Testis (tissue), 3 donors: ENCODE measurements around the gene MS4A6E. TPM values are rescaled to one million over a fixed set of nuclear protein-coding genes. Genes with fewer than 3 reads are reported as not detected.

ENCODE experiments used
- DNase-seq: peaks from one replicate; pipeline ENCODE4 v3.0.0-alpha.2; 2019
- H3K27ac ChIP-seq, 2 donors: fragments of 200-600 bp; sonication (generic); one replicate each; pipeline ENCODE4 v1.5.1; 2019
- H3K27me3 ChIP-seq: fragments of 200-600 bp; sonication (generic); one replicate; pipeline ENCODE4 v1.5.1; 2019
- H3K36me3 ChIP-seq: fragments of 200-600 bp; sonication (generic); one replicate; pipeline ENCODE4 v1.5.1; 2017; ENCODE audit warnings: low read depth; ENCODE audit errors: missing control alignments
- H3K4me1 ChIP-seq: fragments of 200-600 bp; sonication (generic); one replicate; pipeline ENCODE4 v1.5.1; 2019
- H3K4me3 ChIP-seq, 2 donors: fragments of 200-600 bp; sonication (generic); one replicate each; pipeline ENCODE4 v1.5.1; 2017 to 2019
- H3K9me3 ChIP-seq: fragments of 200-600 bp; sonication (generic); one replicate; pipeline ENCODE4 v1.5.1; 2017
- CTCF ChIP-seq, 3 experiments: fragments of 450-650 bp in 2 of 3; fragments of 200-600 bp in 1 of 3; sonication (generic) in 1 of 3; IDR thresholded peaks; one replicate each; pipeline ENCODE4 v1.5.1; 2016 to 2019; ENCODE audit warnings: antibody characterized with exemption in 3 of 3, mild to moderate bottlenecking in 2 of 3, moderate library complexity in 1 of 3
- POLR2A ChIP-seq: fragments of 450-650 bp; IDR thresholded peaks from one replicate; pipeline ENCODE4 v1.6.1; 2017; ENCODE audit warnings: antibody characterized with exemption, mild to moderate bottlenecking, moderate library complexity
- WGBS, 2 donors: methylation state at CpG; one replicate each; pipeline ENCODE4 v1.1.5; 2018; 5-methylcytosine and 5-hydroxymethylcytosine counted together
- intact Hi-C: fragments of 100-400 bp; cut with DNase I; formaldehyde crosslinking; loops from one replicate; pipeline ENCODE4 v1.15.1; 2023; ENCODE audit warnings: low total_unique reads
- polyA plus RNA-seq: library from polyadenylated mRNA; stranded (reverse); fragments of 350-450 nt; fragmentation: Illumina TruSeq; extraction: RNeasy Lipid Tissue Mini Kit (QIAGEN cat#74804); gene quantifications from one replicate; pipeline ENCODE4 v1.2.3, GENCODE V29; 2014; ENCODE audit warnings: low read depth, low replicate concordance; ENCODE audit not compliant: insufficient read depth
- total RNA-seq, 2 donors: library from RNA; depleted of rRNA; stranded (reverse); fragments of >200 nt; gene quantifications; one replicate each; pipeline ENCODE4 v1.2.3, GENCODE V29; 2016

MS4A6E gene
- total and polyA plus RNA-seq, 3 donors from 2014 or later, result 31.4 to 167 (median 75.4) TPM

GRCh38 chr11:60316317-60316716 is 10.7 kb upstream of the MS4A6E start:
- no peaks in the 10 kb centered on the region for H3K27me3 ChIP-seq
- TF ChIP-seq POLR2A (no peak), CTCF (IDR thresholded peaks at IDR 0.05) (no peak)
- H3K4me3 ChIP-seq, result no peak overlapping the region
- H3K4me1 ChIP-seq, result no peaks in the 10 kb centered on the region
- WGBS, 2 donors, result 50 to 56% methylated on average over 2 of the region's 2 CpGs
- intact Hi-C loops, result no loop called here
- no peak overlapping the region for H3K27ac ChIP-seq
- no peak for DNase-seq
- H3K36me3 ChIP-seq, result no peaks in the 10 kb centered on the region
- no peaks in the 10 kb centered on the region for H3K9me3 ChIP-seq

- Histone ChIP-seq H3K4me3 (no peak overlapping the region), H3K27me3 (no peaks in the 10 kb centered on the region), H3K9me3 (no peaks in the 10 kb centered on the region), H3K27ac (no peak overlapping the region), H3K4me1 (no peaks in the 10 kb centered on the region), H3K36me3 (no peaks in the 10 kb centered on the region)
- no peak for DNase-seq
- intact Hi-C loops, result no loop called here
- TF ChIP-seq CTCF (IDR thresholded peaks at IDR 0.05) (no peak), POLR2A (no peak)
- 81 to 85% methylated on average over 2 of the region's 2 CpGs for WGBS, 2 donors
Measured at GRCh38 chr11:60318726-60319125, 8.3 kb upstream of the MS4A6E start.

GRCh38 chr11:60321051-60321450 is 6.0 kb upstream of the MS4A6E start:
- H3K9me3 ChIP-seq, result no peaks in the 10 kb centered on the region
- DNase-seq, result no peak
- no peaks in the 10 kb centered on the region for H3K36me3 ChIP-seq
- H3K4me1 ChIP-seq, result no peaks in the 10 kb centered on the region
- TF ChIP-seq CTCF (IDR thresholded peaks at IDR 0.05) (no peak), POLR2A (no peak)
- H3K27me3 ChIP-seq, result no peaks in the 10 kb centered on the region
- H3K27ac ChIP-seq, result no peak overlapping the region
- no peak overlapping the region for H3K4me3 ChIP-seq
- intact Hi-C loops, result no loop called here

GRCh38 chr11:60328460-60328859 is 1.4 kb downstream of the MS4A6E start:
- no peak for DNase-seq
- TF ChIP-seq POLR2A, result no peak
- no peak for TF ChIP-seq CTCF (IDR thresholded peaks at IDR 0.05)
- Histone ChIP-seq H3K4me1 (no peaks in the 10 kb centered on the region), H3K4me3 (no peak overlapping the region), H3K27me3 (no peaks in the 10 kb centered on the region), H3K36me3 (no peaks in the 10 kb centered on the region), H3K9me3 (no peaks in the 10 kb centered on the region), H3K27ac (no peak overlapping the region)
- intact Hi-C loops, result no loop called here

- Histone ChIP-seq H3K4me3 (no peak overlapping the region), H3K36me3 (no peaks in the 10 kb centered on the region), H3K9me3 (no peaks in the 10 kb centered on the region), H3K27me3 (no peaks in the 10 kb centered on the region), H3K27ac (no peak overlapping the region), H3K4me1 (no peaks in the 10 kb centered on the region)
- WGBS, 2 donors, result 66 to 77% methylated on average over 3 of the region's 3 CpGs
- intact Hi-C loops, result no loop called here
- DNase-seq, result no peak
- no peak for TF ChIP-seq CTCF (IDR thresholded peaks at IDR 0.05)
- TF ChIP-seq POLR2A, result no peak
Measured at GRCh38 chr11:60332846-60333245, 5.8 kb downstream of the MS4A6E start.
